WTC11 (cell line): ENCODE data around the gene DTD1.

ENCODE experiments used
- JAZF1 ChIP-seq: fragments of 250-450 bp; sonication (Bioruptor Pico); IDR thresholded peaks from 2 replicates; pipeline ENCODE4 v1.9.0; 2021; ENCODE audit warnings: moderate library complexity, mild to moderate bottlenecking, inconsistent platforms
- KAT7 ChIP-seq: sonication (generic); formaldehyde crosslinking; IDR thresholded peaks from 2 replicates; pipeline ENCODE4 v1.8.1; 2023; ENCODE audit warnings: missing genetic modification reagents, mild to moderate bottlenecking, borderline replicate concordance

DNA sequence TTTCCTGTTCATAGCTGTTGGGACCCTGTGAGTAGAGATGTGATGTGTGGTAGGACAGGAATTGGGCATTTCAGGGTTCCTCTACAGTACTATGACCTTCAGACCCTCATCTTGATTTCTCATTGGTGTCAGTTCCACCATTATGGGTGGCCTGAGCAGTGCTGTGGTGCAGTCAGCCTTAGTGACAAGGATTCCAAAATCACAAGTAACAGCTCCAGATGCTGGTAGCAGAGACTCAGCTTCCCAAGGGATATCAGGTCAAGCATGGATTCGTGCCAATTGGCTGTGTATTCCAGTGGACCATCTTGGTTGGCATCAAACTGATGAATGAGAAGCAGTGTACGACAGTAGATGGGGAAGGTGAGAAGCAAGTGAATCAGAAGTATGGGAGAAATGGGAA, 16.8 kb upstream of the DTD1 start:
- no peak for TF ChIP-seq JAZF1 (CRISPR knock-in tag)
- TF ChIP-seq KAT7: no peak
